Prostate gland (tissue), 2 donors: ENCODE data around the gene PROKR2.

ENCODE experiments used
- POLR2A ChIP-seq: fragments of 450-650 bp; IDR thresholded peaks from one replicate; pipeline ENCODE4 v1.6.1; 2016; ENCODE audit warnings: antibody characterized with exemption, mild to moderate bottlenecking
- TF ChIP-seq, protein P1 (sequence below), 4 experiments: fragments of 200-600 bp in 2 of 4; fragments of 450-650 bp in 2 of 4; sonication (generic) in 2 of 4; IDR thresholded peaks; 1 replicate in 3 of 4; 2 replicates in 1 of 4; pipeline ENCODE4 v1.5.1; 2016 to 2019; ENCODE audit warnings: antibody characterized with exemption in 4 of 4, mild to moderate bottlenecking in 2 of 4, moderate library complexity in 2 of 4

GRCh38 chr20:5297280-5298004, 19.3 kb downstream of the PROKR2 start:
- TF ChIP-seq, protein P1, sequence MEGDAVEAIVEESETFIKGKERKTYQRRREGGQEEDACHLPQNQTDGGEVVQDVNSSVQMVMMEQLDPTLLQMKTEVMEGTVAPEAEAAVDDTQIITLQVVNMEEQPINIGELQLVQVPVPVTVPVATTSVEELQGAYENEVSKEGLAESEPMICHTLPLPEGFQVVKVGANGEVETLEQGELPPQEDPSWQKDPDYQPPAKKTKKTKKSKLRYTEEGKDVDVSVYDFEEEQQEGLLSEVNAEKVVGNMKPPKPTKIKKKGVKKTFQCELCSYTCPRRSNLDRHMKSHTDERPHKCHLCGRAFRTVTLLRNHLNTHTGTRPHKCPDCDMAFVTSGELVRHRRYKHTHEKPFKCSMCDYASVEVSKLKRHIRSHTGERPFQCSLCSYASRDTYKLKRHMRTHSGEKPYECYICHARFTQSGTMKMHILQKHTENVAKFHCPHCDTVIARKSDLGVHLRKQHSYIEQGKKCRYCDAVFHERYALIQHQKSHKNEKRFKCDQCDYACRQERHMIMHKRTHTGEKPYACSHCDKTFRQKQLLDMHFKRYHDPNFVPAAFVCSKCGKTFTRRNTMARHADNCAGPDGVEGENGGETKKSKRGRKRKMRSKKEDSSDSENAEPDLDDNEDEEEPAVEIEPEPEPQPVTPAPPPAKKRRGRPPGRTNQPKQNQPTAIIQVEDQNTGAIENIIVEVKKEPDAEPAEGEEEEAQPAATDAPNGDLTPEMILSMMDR (IDR thresholded peaks at IDR 0.05) = no peak
- no peak for TF ChIP-seq POLR2A
